Measurements from ENCODE around the gene PGF.

GRCh38 chr14:74910556-74910955 lies 44.8 kb downstream of the PGF start:
- TF ChIP-seq, protein P1, sequence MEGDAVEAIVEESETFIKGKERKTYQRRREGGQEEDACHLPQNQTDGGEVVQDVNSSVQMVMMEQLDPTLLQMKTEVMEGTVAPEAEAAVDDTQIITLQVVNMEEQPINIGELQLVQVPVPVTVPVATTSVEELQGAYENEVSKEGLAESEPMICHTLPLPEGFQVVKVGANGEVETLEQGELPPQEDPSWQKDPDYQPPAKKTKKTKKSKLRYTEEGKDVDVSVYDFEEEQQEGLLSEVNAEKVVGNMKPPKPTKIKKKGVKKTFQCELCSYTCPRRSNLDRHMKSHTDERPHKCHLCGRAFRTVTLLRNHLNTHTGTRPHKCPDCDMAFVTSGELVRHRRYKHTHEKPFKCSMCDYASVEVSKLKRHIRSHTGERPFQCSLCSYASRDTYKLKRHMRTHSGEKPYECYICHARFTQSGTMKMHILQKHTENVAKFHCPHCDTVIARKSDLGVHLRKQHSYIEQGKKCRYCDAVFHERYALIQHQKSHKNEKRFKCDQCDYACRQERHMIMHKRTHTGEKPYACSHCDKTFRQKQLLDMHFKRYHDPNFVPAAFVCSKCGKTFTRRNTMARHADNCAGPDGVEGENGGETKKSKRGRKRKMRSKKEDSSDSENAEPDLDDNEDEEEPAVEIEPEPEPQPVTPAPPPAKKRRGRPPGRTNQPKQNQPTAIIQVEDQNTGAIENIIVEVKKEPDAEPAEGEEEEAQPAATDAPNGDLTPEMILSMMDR (optimal IDR thresholded peaks at IDR 0.05 in 1 of 3, IDR thresholded peaks at IDR 0.05 in 1 of 3, conservative IDR thresholded peaks at IDR 0.05 in 1 of 3; ENCODE audit: extremely low read depth in 1 of 3, insufficient read depth in 2 of 3, low read length in 3 of 3) = no peak
- TF ChIP-seq EZH2 (IDR thresholded peaks at IDR 0.05; ENCODE audit: low read length) = no peak

Data from keratinocyte (primary cell).